GM13976 (cell line): ENCODE measurements around the gene TOR4A.
"Not testable (repeated sequence)": the region's sequence is repeated elsewhere in the genome, so short reads cannot be mapped to it uniquely, and the experiment has no call there.

Experiments used
- DNase-seq: peaks from one replicate; pipeline ENCODE4 v3.0.0; 2012; ENCODE audit warnings: low spot score
- CTCF ChIP-seq: IDR thresholded peaks from 2 replicates; pipeline ENCODE4 v1.5.1; 2012; ENCODE audit warnings: borderline replicate concordance, mild to moderate bottlenecking; ENCODE audit not compliant: insufficient read depth; ENCODE audit errors: extremely low read depth, missing control alignments, control extremely low read depth
- in situ Hi-C: fragments of 300-500 bp; cut with MboI; formaldehyde crosslinking; loops from one replicate; pipeline ENCODE4 v1.12.0; 2022; ENCODE audit warnings: low sequenced_read_pairs, mixed read lengths, inconsistent platforms; ENCODE audit not compliant: unreplicated experiment

TOR4A gene

GRCh38 chr9:137234758-137235423 is 42.6 kb upstream of the TOR4A start:
- in situ Hi-C loops, result no loop called here
- DNase-seq, result no peak
- no peak for TF ChIP-seq CTCF

- DNase-seq, result no peak
- in situ Hi-C loops, result no loop called here
Measured at GRCh38 chr9:137235424-137236237, 41.9 kb upstream of the TOR4A start.

GRCh38 chr9:137236238-137236935 is 41.1 kb upstream of the TOR4A start:
- DNase-seq, result peak; percentile 97
- in situ Hi-C loops, result no loop called here
- TF ChIP-seq CTCF, result peak; percentile 100

More at GRCh38 chr9:137235424-137236237, 41.9 kb upstream of the TOR4A start:
- TF ChIP-seq CTCF, result no peak

GRCh38 chr9:137236936-137237421 is 40.5 kb upstream of the TOR4A start:
- no peak for DNase-seq
- TF ChIP-seq CTCF, result no peak
- in situ Hi-C loops, result no loop called here

GRCh38 chr9:137237759-137238726 is 39.5 kb upstream of the TOR4A start:
- DNase-seq, result no peak
- no peak for TF ChIP-seq CTCF
- in situ Hi-C loops, result no loop called here

GRCh38 chr9:137239541-137240200 is 37.9 kb upstream of the TOR4A start:
- DNase-seq, in situ Hi-C loops: not testable (repeated sequence)
